GM23338 (cell line): ENCODE results near the gene TRIM59. TPM values are rescaled to one million over a fixed set of nuclear protein-coding genes. Genes with fewer than 3 reads are reported as not detected.

ENCODE experiments used
- ATAC-seq: fragments of 200-7000 bp; cut with Tn5 transposase; 3 replicates; pipeline ENCODE4 v1.9.1; 2020
- DNase-seq: peaks from one replicate; pipeline ENCODE4 v3.0.0-alpha.2; 2015; ENCODE audit warnings: low spot score
- H2AFZ ChIP-seq: fragments of 200-600 bp; sonication (generic); 2 replicates; pipeline ENCODE4 v1.8.0; 2016; ENCODE audit warnings: antibody characterized with exemption, mild to moderate bottlenecking, moderate library complexity
- H3F3A ChIP-seq: fragments of 200-600 bp; sonication (generic); replicated peaks from 2 replicates; pipeline ENCODE4 v1.8.0; 2017; ENCODE audit warnings: antibody characterized with exemption, mixed run types, low read depth
- H3K27ac ChIP-seq: fragments of 200-600 bp; sonication (generic); 2 replicates; pipeline ENCODE4 v1.6.1; 2016; ENCODE audit warnings: low read depth
- H3K27me3 ChIP-seq: fragments of 200-600 bp; sonication (generic); 2 replicates; pipeline ENCODE4 v1.8.0; 2016; ENCODE audit warnings: mild to moderate bottlenecking, mixed run types, moderate library complexity; ENCODE audit not compliant: insufficient read depth
- H3K36me3 ChIP-seq: fragments of 200-600 bp; sonication (generic); 2 replicates; pipeline ENCODE4 v1.8.0; 2016; ENCODE audit warnings: mild to moderate bottlenecking; ENCODE audit not compliant: insufficient read depth
- H3K4me1 ChIP-seq: fragments of 200-600 bp; sonication (generic); 2 replicates; pipeline ENCODE4 v1.8.0; 2016; ENCODE audit warnings: mild to moderate bottlenecking, moderate library complexity; ENCODE audit not compliant: insufficient read depth
- H3K4me2 ChIP-seq: fragments of 200-600 bp; sonication (generic); 2 replicates; pipeline ENCODE4 v1.7.1; 2017; ENCODE audit warnings: mixed run types
- H3K4me3 ChIP-seq: fragments of 200-600 bp; sonication (generic); 2 replicates; pipeline ENCODE4 v1.6.1; 2016; ENCODE audit warnings: mixed run types
- H3K79me2 ChIP-seq: fragments of 200-600 bp; sonication (generic); replicated peaks from 2 replicates; pipeline ENCODE4 v1.8.0; 2017; ENCODE audit warnings: mild to moderate bottlenecking; ENCODE audit not compliant: insufficient read depth
- H3K9me2 ChIP-seq: fragments of 200-600 bp; sonication (generic); 2 replicates; pipeline ENCODE4 v1.8.0; 2017; ENCODE audit not compliant: insufficient read depth
- H4K20me1 ChIP-seq: fragments of 200-600 bp; sonication (generic); replicated peaks from 2 replicates; pipeline ENCODE4 v1.8.0; 2017; ENCODE audit warnings: mild to moderate bottlenecking; ENCODE audit not compliant: insufficient read depth
- H3K27ac Mint-ChIP-seq: 2 replicates; pipeline ENCODE4 v1.8.0; 2020; ENCODE audit warnings: inconsistent platforms, mild to moderate bottlenecking, moderate library complexity, mixed read lengths
- H3K27me3 Mint-ChIP-seq: 3 replicates; pipeline ENCODE4 v1.8.0; 2022; ENCODE audit warnings: low read depth, mild to moderate bottlenecking, moderate library complexity, mixed read lengths, inconsistent platforms; ENCODE audit not compliant: insufficient read depth, poor library complexity
- H3K36me3 Mint-ChIP-seq: 3 replicates; pipeline ENCODE4 v1.8.0; 2021; ENCODE audit warnings: low read depth, mild to moderate bottlenecking, inconsistent platforms, moderate library complexity, mixed read lengths
- H3K4me1 Mint-ChIP-seq: 3 replicates; pipeline ENCODE4 v1.8.0; 2020; ENCODE audit warnings: mild to moderate bottlenecking, inconsistent platforms, mixed read lengths
- H3K4me3 Mint-ChIP-seq: 3 replicates; pipeline ENCODE4 v1.8.0; 2021; ENCODE audit warnings: moderate library complexity, mild to moderate bottlenecking, inconsistent platforms, mixed read lengths
- H3K9me3 Mint-ChIP-seq: 3 replicates; pipeline ENCODE4 v1.8.0; 2020; ENCODE audit warnings: moderate library complexity, mild to moderate bottlenecking, inconsistent platforms, mixed read lengths
- CREB1 ChIP-seq: fragments of 250-450 bp; sonication (Bioruptor Pico); IDR thresholded peaks from 2 replicates; pipeline ENCODE4 v1.5.0; 2020; ENCODE audit warnings: low read depth, mild to moderate bottlenecking, moderate library complexity
- EZH2 ChIP-seq: fragments of 200-600 bp; sonication (generic); IDR thresholded peaks from one replicate; pipeline ENCODE4 v1.8.0; 2017; ENCODE audit warnings: antibody characterized with exemption, mild to moderate bottlenecking, low read depth; ENCODE audit not compliant: unreplicated experiment
- EZH2phosphoT487 ChIP-seq: fragments of 200-600 bp; sonication (generic); IDR thresholded peaks from one replicate; pipeline ENCODE4 v1.8.1; 2018; ENCODE audit warnings: antibody characterized with exemption; ENCODE audit not compliant: unreplicated experiment
- JUNB ChIP-seq: IDR thresholded peaks from one replicate; pipeline ENCODE4 v1.6.1; 2016; ENCODE audit warnings: antibody characterized with exemption; ENCODE audit not compliant: unreplicated experiment
- NANOG ChIP-seq: IDR thresholded peaks from 2 replicates; pipeline ENCODE4 v1.6.1; 2016; ENCODE audit warnings: antibody characterized with exemption, borderline replicate concordance
- STAT1 ChIP-seq: IDR thresholded peaks from one replicate; pipeline ENCODE4 v1.6.1; 2016; ENCODE audit warnings: antibody characterized with exemption; ENCODE audit not compliant: unreplicated experiment
- ZNF114 ChIP-seq: fragments of 250-450 bp; sonication (Bioruptor Pico); IDR thresholded peaks from 2 replicates; pipeline ENCODE4 v1.5.0; 2020; ENCODE audit warnings: mild to moderate bottlenecking, moderate library complexity
- polyA plus RNA-seq: library from polyadenylated mRNA; unstranded; fragments of >200 nt; fragmentation: Nextera tagmentation; extraction: Ambion mirVana; gene quantifications from 2 replicates; pipeline ENCODE4 v1.2.1, GENCODE V29; 2016
- total RNA-seq: library from RNA; depleted of rRNA; stranded (reverse); fragments of >200 nt; shearing (Covaris generic); gene quantifications from 2 replicates; pipeline ENCODE4 v1.2.3, GENCODE V29; 2014
- TF ChIP-seq, protein P1 (sequence below): IDR thresholded peaks from 2 replicates; pipeline ENCODE4 v1.6.1; 2016; ENCODE audit warnings: antibody characterized with exemption
- TF ChIP-seq, protein P2 (sequence below), 2 experiments: fragments of 200-600 bp in 1 of 2; sonication (generic) in 1 of 2; conservative IDR thresholded peaks; 2 replicates each; pipeline versions ENCODE4 v1.5.1 to v1.6.1; 2016 to 2017; ENCODE audit warnings: antibody characterized with exemption in 2 of 2, low read depth in 2 of 2, mild to moderate bottlenecking in 2 of 2, moderate library complexity in 1 of 2

The TRIM59 gene
- total and polyA plus RNA-seq, 2 experiments from 2014 or later: 46.2 to 98.6 TPM

- Histone ChIP-seq H3K79me2 (peaks cover 80% of the 10 kb centered on the region), H3K4me3 (peak overlapping the region; percentile 60), H3F3A (no peaks in the 10 kb centered on the region), H4K20me1 (peaks cover 32% of the 10 kb centered on the region), H3K4me1 (peaks cover 14% of the 10 kb centered on the region; the same call in 1 of the 2 replicates), H3K27me3 (no peaks in the 10 kb centered on the region), H3K4me2 (peak overlapping the region; percentile 81), H2AFZ (no peak overlapping the region), H3K27ac (peak overlapping the region; percentile 94), H3K36me3 (peaks cover under 1% of the 10 kb centered on the region; the same call in 1 of the 2 replicates), H3K9me2 (no peaks in the 10 kb centered on the region)
- ATAC-seq: peak; percentile 49
- peaks cover 4% of the 10 kb centered on the region; the same call in 1 of the 3 replicates for H3K9me3 Mint-ChIP-seq
- TF ChIP-seq NANOG: no peak
- no peak for TF ChIP-seq STAT1
- no peak for TF ChIP-seq EZH2phosphoT487
- no peak for TF ChIP-seq EZH2
- TF ChIP-seq CREB1 (CRISPR knock-in tag): no peak
- no peak for TF ChIP-seq ZNF114
- TF ChIP-seq JUNB: no peak
- TF ChIP-seq, protein P1, sequence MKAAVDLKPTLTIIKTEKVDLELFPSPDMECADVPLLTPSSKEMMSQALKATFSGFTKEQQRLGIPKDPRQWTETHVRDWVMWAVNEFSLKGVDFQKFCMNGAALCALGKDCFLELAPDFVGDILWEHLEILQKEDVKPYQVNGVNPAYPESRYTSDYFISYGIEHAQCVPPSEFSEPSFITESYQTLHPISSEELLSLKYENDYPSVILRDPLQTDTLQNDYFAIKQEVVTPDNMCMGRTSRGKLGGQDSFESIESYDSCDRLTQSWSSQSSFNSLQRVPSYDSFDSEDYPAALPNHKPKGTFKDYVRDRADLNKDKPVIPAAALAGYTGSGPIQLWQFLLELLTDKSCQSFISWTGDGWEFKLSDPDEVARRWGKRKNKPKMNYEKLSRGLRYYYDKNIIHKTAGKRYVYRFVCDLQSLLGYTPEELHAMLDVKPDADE: no peak
- DNase-seq: peak; percentile 27
- peaks cover 25% of the 10 kb centered on the region for H3K4me1 Mint-ChIP-seq
- peaks cover 21% of the 10 kb centered on the region for H3K27me3 Mint-ChIP-seq
- H3K4me3 Mint-ChIP-seq: peak overlapping the region; percentile 98
- H3K36me3 Mint-ChIP-seq: peaks cover 29% of the 10 kb centered on the region
- H3K27ac Mint-ChIP-seq: peak overlapping the region; percentile 98
Observed at GRCh38 chr3:160400030-160400701, 49.4 kb downstream of the TRIM59 start.

DNA sequence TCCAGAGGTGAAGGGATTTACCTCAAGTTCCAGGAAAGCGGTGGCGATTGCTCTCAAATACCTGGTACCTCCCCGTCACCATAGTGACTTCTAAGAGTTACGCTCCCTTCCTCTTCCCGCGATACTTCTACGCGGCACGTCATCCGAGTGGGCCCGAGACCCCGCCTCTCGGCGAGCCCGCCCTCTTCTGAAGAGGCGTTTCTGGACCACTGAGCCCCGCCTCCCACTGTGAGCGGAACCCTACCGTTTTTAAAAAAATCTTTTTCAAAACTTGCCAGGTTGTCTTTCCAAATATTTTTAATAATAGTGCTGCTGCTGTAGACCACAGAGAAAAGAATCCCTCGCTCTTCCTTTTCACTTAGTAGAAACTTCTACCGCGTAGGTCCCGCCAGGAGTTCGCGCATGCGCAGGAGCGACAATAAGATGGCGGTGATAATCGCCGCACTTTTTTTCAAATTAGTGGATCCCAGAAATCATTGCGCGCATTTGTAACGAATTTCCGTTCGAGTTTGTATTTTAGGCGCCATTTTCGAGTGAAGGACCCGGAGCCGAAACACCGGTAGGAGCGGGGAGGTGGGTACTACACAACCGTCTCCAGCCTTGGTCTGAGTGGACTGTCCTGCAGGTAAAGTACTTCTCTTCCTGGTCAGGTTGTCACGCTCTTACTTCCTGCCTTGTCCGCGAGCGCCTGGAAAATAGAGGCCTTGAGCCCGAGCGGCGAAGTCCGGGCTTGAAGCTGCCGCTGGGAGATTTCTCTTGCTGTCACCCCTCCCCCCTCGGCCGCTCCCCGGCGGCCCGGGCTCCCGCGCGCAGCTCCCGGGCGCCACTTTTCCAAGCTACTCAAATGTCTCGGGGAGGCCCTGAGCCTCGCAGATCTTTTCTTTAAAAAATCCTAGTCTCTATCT, 50.2 kb downstream of the TRIM59 start, which contains the start of the genes IFT80 and SMC4:
IFT80 (minus strand) TSS at position 101 of the 905 bp plus-strand sequence. CDS start 14,625 bp downstream, outside the sequence.
SMC4 (plus strand) TSS at position 526 of the 905 bp plus-strand sequence. CDS start 1,177 bp downstream, outside the sequence.
- peak within 1 kb of the TSS; percentile 98 for H3K4me3 Mint-ChIP-seq
- peak; percentile 98 for DNase-seq
- peaks cover 26% of the 10 kb centered on the region for H3K36me3 Mint-ChIP-seq
- Histone ChIP-seq H3K4me2 (peak within 1 kb of the TSS; percentile 81), H3K9me2 (no peaks in the 10 kb centered on the region), H4K20me1 (peaks cover 31% of the 10 kb centered on the region), H3K4me3 (peak within 1 kb of the TSS; percentile 60), H3K36me3 (no peaks in the 10 kb centered on the region; the same call in 1 of the 2 replicates), H3K4me1 (peaks cover 14% of the 10 kb centered on the region; the same call in 1 of the 2 replicates), H3K79me2 (peaks cover 72% of the 10 kb centered on the region), H3K27me3 (no peaks in the 10 kb centered on the region), H2AFZ (no peak within 1 kb of the TSS), H3F3A (no peaks in the 10 kb centered on the region), H3K27ac (peak within 1 kb of the TSS; percentile 94)
- H3K27ac Mint-ChIP-seq: peak within 1 kb of the TSS; percentile 98
- peaks cover 21% of the 10 kb centered on the region for H3K27me3 Mint-ChIP-seq
- peak; percentile 85 for ATAC-seq
- peaks cover 25% of the 10 kb centered on the region for H3K4me1 Mint-ChIP-seq
- peaks cover 4% of the 10 kb centered on the region; the same call in 1 of the 3 replicates for H3K9me3 Mint-ChIP-seq
- TF ChIP-seq, protein P2, sequence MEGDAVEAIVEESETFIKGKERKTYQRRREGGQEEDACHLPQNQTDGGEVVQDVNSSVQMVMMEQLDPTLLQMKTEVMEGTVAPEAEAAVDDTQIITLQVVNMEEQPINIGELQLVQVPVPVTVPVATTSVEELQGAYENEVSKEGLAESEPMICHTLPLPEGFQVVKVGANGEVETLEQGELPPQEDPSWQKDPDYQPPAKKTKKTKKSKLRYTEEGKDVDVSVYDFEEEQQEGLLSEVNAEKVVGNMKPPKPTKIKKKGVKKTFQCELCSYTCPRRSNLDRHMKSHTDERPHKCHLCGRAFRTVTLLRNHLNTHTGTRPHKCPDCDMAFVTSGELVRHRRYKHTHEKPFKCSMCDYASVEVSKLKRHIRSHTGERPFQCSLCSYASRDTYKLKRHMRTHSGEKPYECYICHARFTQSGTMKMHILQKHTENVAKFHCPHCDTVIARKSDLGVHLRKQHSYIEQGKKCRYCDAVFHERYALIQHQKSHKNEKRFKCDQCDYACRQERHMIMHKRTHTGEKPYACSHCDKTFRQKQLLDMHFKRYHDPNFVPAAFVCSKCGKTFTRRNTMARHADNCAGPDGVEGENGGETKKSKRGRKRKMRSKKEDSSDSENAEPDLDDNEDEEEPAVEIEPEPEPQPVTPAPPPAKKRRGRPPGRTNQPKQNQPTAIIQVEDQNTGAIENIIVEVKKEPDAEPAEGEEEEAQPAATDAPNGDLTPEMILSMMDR (conservative IDR thresholded peaks at IDR 0.05; ENCODE audit: low read depth in 2 of 2): no peak
- TF ChIP-seq, protein P1: 0 out of 2 replicates have a peak, but pooled peaks have one; percentile 34
- peak; percentile 94 for TF ChIP-seq CREB1 (CRISPR knock-in tag)
- no peak for TF ChIP-seq EZH2
